IPS-11a (cell line): ENCODE results near the gene HPCAL1.
"Not testable (repeated sequence)": the region's sequence is repeated elsewhere in the genome, so short reads cannot be mapped to it uniquely, and the experiment has no call there.

Experiments
- H3K4me3 ChIP-seq: one replicate; pipeline ENCODE4 v1.5.1; 2013; ENCODE audit warnings: low read depth, low read length, control low read depth

The HPCAL1 gene

DNA sequence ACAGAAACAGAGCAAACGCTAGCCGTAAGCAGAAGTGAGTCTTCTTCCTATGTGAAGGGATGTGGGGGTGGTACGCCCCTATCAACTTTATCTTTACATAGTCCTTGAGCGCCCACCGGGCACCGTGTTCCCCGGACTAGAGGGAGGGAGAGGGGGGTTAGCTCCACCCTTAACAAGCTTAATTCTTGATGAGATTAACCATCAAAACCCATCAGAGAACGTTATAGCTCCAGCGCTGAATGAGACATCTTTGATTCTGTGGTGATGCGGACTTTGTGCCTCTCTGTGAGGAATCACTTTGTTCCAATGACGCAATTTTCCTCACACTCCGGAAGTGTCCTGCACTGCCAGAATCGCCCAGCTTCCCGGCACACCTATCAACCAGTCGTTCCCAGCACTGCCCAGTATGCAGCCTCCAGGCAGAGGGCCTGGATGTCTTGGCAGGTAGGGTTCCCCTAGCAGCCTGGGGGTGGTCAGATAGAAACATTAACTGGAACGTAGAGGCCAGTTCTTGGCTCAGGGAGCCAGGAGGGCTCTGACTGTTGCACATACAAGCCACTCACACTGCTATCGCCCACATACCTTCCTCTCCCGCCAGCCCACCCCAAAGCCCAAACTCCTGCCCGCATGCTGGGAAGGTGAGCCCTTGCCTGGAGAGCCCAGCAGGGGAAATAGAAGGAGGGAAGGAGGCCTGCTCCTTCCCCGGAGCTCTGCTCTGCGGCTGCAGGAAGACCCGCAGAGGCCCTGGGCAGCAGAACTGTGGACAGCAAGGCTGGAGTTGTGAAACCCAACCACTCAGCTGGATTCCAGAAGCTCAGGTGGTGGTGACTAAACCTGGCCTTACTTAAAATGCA lies 147.4 kb downstream of the HPCAL1 start:
- H3K4me3 ChIP-seq = no peak overlapping the region

GRCh38 chr2:10451819-10452218 lies 149.1 kb downstream of the HPCAL1 start:
- no peak overlapping the region for H3K4me3 ChIP-seq

- H3K4me3 ChIP-seq = no peak overlapping the region
These were observed 149.6 kb downstream of the HPCAL1 start for GRCh38 chr2:10452312-10452711.

GRCh38 chr2:10452956-10453904 lies 150.5 kb downstream of the HPCAL1 start:
- H3K4me3 ChIP-seq = no peak overlapping the region

DNA sequence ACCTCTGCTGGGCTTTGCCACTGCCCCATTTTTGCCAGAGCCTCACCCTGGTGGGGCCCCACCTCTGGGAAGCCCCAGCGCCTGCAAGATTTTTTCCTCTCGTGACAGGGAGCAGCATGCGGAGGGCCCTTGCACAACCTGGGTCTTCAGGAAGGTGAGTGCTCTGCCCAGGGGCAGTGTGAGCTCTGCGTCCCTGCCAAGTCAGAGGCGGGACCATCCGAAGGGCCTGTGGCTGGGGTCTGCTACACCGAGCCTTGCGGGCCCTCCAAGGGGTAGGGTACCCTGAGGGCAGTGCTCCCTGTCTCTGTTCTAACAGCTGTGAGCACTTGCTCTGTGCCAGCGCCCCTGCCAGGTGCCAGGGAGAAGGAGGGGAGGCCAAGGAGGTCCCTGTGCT lies 151.2 kb downstream of the HPCAL1 start:
- H3K4me3 ChIP-seq = no peak overlapping the region

- no peak overlapping the region for H3K4me3 ChIP-seq
These were observed 151.8 kb downstream of the HPCAL1 start for GRCh38 chr2:10454505-10454904.

DNA sequence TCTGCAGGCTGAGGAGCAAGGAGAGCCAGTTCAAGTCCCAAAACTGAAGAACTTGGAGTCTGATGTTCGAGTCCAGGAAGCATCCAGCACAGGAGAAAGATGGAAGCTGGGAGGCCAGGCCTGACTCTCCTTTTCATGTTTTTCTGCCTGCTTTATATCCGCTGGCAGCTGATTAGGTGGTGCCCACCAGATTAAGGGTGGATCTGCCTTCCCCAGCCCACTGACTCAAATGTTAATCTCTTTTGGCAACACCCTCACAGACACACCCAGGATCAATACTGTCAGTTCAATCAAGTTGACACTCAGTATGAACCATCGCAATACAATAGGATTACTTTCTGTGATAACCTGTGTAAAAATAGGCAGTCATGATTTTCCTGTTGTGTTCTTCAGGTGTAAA lies 154.5 kb downstream of the HPCAL1 start:
- H3K4me3 ChIP-seq = not testable (repeated sequence)

- no peak overlapping the region for H3K4me3 ChIP-seq
These were observed 155.3 kb downstream of the HPCAL1 start for GRCh38 chr2:10457846-10458598.

DNA sequence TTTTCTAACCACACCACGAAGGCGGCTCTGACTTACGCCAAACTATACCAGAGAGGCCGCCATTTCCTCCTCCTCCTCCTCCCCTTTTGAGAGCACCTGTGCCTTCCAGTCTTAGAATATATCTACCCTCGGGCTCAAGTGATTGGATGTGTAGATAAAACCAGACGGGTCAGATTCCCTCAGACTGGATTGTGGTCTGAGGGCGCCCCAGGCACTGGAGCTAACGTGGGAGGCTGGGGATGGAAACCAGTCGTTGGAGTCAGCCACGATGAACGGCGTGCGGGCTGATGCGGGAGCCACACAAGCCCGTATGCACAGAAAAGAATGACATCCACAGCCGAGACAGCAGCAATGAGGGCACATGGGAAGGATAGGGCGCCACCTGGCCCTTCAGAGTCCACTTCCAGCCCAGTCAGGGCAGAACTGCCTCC lies 157.7 kb downstream of the HPCAL1 start:
- no peak overlapping the region for H3K4me3 ChIP-seq

DNA sequence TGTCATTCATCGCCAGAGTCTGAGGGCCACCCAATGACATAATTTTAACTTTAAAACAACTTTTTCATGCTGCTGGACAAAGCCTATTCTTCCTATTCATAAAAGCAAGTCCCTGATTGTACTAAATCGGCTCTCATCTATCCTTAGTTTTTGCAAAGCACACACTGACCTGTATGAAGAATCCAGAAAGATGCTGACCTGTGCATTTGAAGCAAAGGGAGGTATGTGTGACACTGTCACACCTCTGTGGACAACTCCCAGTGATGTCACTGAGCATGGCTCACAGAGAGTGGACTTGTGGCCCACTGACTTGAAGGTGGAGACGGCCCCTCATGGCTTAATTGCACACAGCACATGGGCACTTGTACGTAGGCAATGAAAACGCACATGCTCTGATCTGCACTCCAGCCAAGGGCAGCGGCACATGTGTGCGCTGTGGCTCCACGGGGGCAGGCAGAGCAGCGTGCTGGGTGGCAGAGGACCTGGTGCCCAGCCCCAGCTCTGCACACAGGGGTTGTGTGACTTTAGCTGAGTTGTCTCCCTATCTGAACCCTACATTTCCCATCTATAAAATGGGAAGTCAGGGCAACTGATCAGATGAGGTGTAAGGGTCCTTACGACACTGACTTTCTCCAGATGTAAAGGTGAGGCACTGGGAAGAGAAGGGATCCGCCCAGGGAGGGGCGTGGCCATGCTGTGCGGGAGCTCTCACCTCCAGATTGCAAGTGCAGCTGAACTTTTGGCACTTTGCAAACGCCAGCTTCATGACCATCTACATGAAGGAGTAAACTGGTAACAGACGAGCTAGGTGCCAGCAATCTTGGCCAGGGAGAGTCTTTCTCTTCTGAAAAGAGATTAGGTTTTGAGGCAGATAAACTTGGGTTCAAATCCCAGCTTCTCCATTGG lies 159.7 kb downstream of the HPCAL1 start:
- H3K4me3 ChIP-seq = no peak overlapping the region

- H3K4me3 ChIP-seq = no peak overlapping the region
These were observed 163.2 kb downstream of the HPCAL1 start for GRCh38 chr2:10465910-10466309.

DNA sequence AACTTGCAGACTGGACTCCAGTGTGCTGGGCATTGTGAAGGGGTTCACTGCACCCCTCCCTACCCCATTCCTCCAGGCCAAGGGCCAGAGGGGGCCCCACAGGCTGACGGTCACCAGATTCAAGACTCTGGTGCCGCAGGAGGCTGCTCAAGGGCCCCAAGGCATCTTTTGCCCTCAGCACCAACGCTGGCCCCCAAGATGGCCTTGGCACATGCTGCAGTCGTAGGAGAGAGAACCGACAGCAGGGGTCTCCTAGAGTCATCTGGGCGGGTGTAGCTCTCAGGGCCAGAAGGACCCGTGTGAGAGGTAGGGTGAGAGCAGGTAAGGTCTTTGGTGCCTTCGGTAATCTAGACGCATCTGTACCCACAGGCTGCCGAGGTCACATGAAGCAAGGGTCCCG lies 164.1 kb downstream of the HPCAL1 start:
- H3K4me3 ChIP-seq = no peak overlapping the region

DNA sequence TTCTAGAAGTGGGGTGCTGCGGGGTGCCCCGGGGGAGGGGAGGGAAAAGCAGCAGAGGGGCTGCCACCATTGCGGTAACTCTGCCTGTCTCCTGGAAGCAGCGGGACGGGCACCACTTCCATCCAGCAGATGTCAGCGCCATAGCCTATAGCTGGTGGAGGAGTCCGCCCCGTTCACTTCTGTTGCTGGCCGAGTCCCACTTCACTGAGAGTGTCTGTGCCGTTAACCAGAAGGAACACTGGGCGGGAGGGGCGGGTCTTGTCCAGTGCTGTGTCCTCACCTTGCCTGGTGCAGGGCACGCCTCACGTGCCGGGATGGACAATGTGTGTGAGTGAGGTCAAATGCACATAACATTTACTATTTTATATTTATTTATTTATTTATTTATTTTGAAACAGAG lies 164.7 kb downstream of the HPCAL1 start:
- no peak overlapping the region for H3K4me3 ChIP-seq

GRCh38 chr2:10469301-10469700 lies 166.6 kb downstream of the HPCAL1 start:
- no peak overlapping the region for H3K4me3 ChIP-seq

GRCh38 chr2:10469955-10470608 lies 167.4 kb downstream of the HPCAL1 start:
- no peak overlapping the region for H3K4me3 ChIP-seq

DNA sequence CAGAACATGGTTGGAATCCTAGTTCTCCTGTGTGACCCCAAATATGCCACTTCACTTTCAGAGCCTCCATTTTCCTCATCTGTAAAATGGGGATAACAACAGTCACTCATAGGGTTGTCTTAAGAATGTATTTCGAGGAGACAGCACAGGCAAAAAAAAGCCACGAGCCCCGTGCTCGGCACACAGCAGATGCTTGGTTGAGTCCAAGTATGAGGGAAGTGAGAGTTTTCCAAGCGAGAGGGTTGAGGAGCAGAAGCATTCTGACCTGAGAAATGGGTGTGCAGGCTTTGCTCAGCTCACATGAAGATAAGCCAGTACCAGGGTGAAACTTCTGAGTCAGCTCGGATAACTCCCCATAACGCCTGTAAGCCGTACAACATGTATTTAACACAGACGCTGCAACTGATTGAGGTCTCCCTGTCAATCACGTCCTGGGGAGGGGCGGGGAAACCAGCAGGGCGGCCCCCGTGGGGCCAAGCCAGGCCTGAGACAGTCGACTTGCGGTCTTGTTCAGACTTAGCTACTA lies 168.4 kb downstream of the HPCAL1 start:
- no peak overlapping the region for H3K4me3 ChIP-seq

- no peak overlapping the region for H3K4me3 ChIP-seq
These were observed 169.3 kb downstream of the HPCAL1 start for GRCh38 chr2:10471955-10472354.

- no peak overlapping the region for H3K4me3 ChIP-seq
These were observed 170.5 kb downstream of the HPCAL1 start for GRCh38 chr2:10473121-10473756.

GRCh38 chr2:10475221-10475722 lies 172.6 kb downstream of the HPCAL1 start:
- H3K4me3 ChIP-seq = no peak overlapping the region
